NB4 (cell line): ENCODE measurements around the gene POLA1.

Experiments used
- DNase-seq: peaks from one replicate; pipeline ENCODE4 v3.0.0; 2010; ENCODE audit warnings: low read depth
- H3K4me3 ChIP-seq: one replicate; pipeline ENCODE4 v1.5.1; 2011; ENCODE audit warnings: mild to moderate bottlenecking, low read depth, low read length, moderate library complexity
- MYC ChIP-seq: IDR thresholded peaks from 2 replicates; pipeline ENCODE4 v1.6.1; 2011; ENCODE audit warnings: low read depth, low read length
- POLR2A ChIP-seq: IDR thresholded peaks from 2 replicates; pipeline ENCODE4 v1.6.1; 2011; ENCODE audit warnings: mild to moderate bottlenecking; ENCODE audit not compliant: insufficient read length; ENCODE audit errors: extremely low read depth
- TF ChIP-seq, protein P1 (sequence below): IDR thresholded peaks from one replicate; pipeline ENCODE4 v1.5.1; 2012; ENCODE audit warnings: low read depth, low read length
- TF ChIP-seq, protein P2 (sequence below): IDR thresholded peaks from 2 replicates; pipeline ENCODE4 v1.6.1; 2011; ENCODE audit warnings: low read depth, low read length

POLA1 gene

DNA sequence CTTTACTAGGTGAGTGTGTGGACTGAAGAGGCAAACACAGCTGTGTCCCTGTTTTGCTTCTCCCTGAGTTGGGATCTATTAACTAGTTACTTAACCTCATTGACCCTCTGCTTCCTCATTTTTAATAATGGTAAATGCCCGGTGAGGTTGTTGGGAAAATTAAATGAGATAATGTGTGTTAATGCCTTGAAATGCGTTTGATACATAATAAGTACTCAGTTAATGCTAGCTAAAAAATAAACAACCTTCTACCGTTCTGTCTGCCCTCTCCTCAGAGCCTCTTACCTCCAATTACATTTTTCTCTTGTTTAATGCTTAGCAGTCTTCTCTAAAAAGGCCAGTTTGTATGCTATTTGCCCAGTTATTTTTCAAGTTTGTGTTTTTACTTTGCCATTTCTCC, 70.3 kb downstream of the POLA1 start:
- H3K4me3 ChIP-seq: no peak overlapping the region
- no peak for TF ChIP-seq MYC
- TF ChIP-seq, protein P1, sequence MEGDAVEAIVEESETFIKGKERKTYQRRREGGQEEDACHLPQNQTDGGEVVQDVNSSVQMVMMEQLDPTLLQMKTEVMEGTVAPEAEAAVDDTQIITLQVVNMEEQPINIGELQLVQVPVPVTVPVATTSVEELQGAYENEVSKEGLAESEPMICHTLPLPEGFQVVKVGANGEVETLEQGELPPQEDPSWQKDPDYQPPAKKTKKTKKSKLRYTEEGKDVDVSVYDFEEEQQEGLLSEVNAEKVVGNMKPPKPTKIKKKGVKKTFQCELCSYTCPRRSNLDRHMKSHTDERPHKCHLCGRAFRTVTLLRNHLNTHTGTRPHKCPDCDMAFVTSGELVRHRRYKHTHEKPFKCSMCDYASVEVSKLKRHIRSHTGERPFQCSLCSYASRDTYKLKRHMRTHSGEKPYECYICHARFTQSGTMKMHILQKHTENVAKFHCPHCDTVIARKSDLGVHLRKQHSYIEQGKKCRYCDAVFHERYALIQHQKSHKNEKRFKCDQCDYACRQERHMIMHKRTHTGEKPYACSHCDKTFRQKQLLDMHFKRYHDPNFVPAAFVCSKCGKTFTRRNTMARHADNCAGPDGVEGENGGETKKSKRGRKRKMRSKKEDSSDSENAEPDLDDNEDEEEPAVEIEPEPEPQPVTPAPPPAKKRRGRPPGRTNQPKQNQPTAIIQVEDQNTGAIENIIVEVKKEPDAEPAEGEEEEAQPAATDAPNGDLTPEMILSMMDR: no peak
- TF ChIP-seq, protein P2, sequence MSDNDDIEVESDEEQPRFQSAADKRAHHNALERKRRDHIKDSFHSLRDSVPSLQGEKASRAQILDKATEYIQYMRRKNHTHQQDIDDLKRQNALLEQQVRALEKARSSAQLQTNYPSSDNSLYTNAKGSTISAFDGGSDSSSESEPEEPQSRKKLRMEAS: no peak
- TF ChIP-seq POLR2A: no peak
- DNase-seq: no peak

DNA sequence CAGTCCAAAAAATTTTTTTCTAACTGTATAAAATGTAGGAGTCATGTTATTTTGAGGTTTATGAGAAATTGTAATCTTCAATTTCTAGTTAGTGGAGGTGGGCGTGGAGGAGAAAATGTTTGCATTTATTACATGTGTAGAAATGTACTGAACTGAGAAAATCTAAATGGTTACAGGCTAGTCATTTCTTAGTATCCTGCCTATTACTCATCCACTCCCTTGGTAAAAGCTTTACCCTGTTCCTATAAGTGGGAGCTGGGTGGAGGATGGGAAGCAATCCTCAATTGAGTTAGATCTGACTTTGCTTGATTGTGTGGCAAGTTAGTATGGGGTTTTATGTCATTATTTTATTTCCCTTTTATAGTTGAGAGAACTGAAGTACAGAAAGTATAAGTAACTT, 73.8 kb downstream of the POLA1 start:
- no peak overlapping the region for H3K4me3 ChIP-seq
- DNase-seq: no peak
- TF ChIP-seq, protein P1: no peak
- TF ChIP-seq MYC (no peak), POLR2A (no peak)
- TF ChIP-seq, protein P2: no peak

DNA sequence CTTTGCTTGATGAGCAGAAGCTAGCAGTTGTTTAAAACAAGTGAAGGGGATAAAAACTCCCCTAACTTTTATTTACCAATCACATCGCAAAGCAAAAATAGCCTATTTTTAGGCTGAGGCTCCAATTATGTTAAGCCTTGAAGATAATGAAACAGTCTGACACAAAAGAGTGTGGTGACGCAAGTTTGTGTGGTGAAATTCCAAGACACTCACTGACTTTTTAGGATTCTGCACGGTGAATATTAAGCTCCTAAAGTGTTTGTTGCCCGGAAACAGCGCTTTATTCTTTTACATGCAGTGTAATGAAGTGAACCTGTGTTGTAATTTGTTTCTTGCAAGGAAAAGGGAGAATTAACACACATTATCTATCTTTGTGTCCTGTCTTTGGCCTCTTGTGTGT, 74.8 kb downstream of the POLA1 start:
- H3K4me3 ChIP-seq: no peak overlapping the region
- DNase-seq: no peak
- TF ChIP-seq, protein P2: no peak
- TF ChIP-seq MYC (no peak), POLR2A (no peak)
- TF ChIP-seq, protein P1: no peak

DNA sequence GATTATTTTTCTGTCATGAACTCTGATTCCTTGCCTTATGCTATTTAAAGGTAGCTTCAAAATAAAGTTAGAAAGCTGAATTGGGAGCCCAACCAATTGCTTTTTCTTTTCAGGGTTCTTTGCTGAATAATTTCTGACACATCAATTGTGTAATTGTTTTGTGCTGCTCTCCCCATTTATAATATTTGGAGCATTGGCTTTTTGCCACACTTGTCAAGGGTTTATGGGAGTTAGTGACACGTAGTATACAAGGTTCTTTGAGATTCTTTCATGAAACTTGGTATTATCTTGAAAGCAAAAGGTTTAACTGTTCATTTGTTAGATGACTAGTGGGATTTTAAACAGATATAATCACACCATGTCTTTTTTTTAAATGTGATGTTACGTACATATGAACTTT, 80.9 kb downstream of the POLA1 start:
- DNase-seq: no peak
- TF ChIP-seq MYC (no peak), POLR2A (no peak)
- TF ChIP-seq, protein P1: no peak
- TF ChIP-seq, protein P2: no peak
- no peak overlapping the region for H3K4me3 ChIP-seq

DNA sequence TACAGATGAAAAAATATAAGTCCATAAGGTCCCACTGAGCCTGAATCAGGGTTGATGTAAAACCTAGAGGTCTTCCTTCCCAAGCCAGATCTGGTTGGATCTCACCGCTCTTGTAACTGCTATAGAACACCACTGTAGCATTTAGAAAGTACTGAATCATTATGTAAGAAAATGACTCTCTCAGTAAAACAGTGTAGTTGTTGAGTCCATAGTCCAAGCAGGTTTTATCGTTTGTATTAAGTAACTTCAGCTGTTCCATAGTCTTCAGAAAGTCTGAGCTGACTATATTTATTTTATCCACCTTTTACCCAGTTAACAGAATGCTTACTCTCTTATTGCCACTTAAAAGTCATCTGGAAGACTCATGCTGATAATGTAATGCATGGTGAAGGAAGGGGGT, 82.2 kb downstream of the POLA1 start:
- TF ChIP-seq MYC: no peak
- TF ChIP-seq, protein P2: no peak
- no peak overlapping the region for H3K4me3 ChIP-seq
- no peak for DNase-seq

DNA sequence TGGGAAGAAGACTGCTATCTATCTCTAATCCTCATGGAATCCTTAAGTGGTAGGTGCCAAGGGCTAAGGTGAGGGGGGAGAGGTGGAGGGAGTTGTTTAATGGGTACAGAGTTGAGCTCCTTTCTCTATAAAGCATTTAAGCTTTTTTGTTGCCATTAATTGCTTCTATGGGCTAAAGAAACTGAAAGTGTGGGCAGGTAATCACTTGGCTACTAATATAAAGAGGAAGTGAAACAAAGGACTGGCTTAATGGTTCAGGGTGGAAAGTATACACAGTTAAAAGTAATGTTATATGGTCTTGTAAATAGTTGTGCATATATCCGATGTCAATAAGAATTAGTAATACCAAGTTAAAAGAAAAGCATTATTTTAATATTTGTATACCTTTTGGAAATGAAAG, 83.9 kb downstream of the POLA1 start:
- no peak overlapping the region for H3K4me3 ChIP-seq
- TF ChIP-seq, protein P2: no peak
- TF ChIP-seq, protein P1: no peak
- no peak for TF ChIP-seq POLR2A
- TF ChIP-seq MYC: no peak
- DNase-seq: peak; percentile 19
